Measurements from ENCODE around the gene ZP1. TPM values are rescaled to one million over a fixed set of nuclear protein-coding genes. Genes with fewer than 3 reads are reported as not detected.

The ZP1 gene
- total RNA-seq, 1 experiment from 2014 or later: not detected

DNA sequence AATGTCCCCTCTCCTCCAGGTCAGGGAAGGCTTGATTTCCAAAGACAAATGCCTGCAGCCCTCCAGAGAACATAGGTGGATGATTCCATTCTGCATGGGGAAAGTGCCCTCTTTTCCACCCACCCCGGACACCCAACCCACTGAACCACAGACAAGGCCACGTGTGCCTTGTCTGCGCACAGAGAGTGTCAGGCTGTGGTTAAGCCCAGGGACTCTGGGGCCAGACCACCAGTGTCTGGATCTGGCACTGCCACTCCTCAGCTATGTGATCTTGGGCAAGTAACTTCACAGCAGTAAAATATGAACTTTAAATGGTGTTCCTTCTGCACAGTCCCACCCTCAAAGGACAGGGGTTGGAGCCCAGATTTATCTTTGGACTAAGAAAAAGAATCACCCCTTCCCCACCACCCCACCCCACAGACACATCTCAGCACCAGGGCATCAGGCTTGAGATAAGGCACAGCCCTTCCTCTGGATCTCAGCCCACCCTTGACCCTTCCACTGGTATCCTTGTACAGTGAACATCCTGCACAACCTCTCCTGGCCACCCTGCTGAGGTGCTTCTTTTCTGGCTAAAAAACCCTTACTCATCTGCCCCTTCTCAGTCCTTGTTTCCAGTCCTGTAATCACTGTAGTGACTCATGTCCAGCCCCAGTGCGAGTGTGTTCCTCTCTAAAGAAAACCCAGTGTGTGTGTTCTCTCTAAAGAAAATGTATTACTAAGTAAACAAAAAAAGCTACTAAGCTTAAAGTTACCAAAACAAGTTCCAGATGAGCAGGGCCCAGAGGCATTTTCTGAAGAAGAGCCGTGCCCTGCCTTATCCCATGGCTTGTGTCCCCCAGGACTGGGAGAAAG lies 9.7 kb upstream of the ZP1 start:
- in situ Hi-C loops (cut with HindIII; ENCODE audit: low sequenced_read_pairs): no loop called here
- DNase-seq (ENCODE audit: low spot score): no peak

DNA sequence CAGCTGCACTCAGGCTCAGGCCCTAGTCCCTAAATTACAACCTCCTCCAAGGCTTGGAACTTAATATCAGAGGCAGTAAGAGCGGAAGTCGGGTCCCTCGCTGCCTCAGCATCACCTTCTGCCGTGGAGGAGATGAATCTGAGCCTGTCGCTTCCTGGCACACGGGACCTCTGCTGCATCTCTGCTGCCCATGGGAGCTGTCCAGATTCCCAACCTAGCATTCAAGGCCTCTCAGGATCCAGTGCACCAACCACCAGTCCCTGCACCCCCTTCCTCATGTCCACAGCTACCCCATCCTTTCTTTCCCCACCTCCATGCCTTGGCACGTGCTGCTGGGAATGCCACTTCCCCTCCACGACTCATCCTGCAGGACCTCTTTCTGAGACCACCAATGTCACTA lies 9.1 kb upstream of the ZP1 start:
- in situ Hi-C loops (cut with HindIII; ENCODE audit: low sequenced_read_pairs): no loop called here
- DNase-seq (ENCODE audit: low spot score): no peak

DNA sequence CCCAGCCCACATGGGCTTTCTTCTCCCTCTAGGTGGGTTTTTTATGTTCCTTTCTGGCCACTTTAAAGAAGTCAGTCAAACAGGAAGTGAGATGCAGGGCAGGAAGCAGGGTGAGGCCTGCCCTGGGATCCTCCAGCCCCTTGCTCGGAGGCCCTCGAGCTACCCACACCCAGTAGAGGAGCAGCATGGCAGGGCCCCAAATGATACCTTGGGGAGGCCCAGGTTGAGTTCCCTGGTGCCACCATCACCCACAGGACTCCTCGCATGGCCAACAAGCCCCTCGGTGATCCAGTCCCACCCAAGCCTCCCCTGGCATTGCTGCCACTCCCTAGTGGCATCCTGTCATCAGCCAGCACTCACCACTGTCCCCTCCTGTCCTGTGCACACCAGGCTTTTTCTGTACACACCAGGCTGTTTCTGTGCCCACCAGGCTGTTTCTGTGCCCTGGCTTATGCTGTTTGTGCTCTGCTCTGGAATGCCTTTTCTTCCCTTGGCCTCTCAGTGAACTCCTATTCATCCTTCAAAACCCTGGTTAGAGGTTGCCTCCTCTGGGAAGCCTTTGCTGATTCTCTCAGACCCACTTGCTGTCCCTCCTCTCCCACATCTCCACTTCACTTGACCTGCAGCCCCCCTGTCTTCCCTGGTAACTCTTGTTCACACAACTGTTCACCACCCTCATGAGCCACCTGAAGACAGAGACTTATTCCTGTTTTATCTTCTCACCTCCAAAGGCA lies 8.4 kb upstream of the ZP1 start:
- in situ Hi-C loops (cut with HindIII; ENCODE audit: low sequenced_read_pairs): no loop called here
- no peak for DNase-seq (ENCODE audit: low spot score)

DNA sequence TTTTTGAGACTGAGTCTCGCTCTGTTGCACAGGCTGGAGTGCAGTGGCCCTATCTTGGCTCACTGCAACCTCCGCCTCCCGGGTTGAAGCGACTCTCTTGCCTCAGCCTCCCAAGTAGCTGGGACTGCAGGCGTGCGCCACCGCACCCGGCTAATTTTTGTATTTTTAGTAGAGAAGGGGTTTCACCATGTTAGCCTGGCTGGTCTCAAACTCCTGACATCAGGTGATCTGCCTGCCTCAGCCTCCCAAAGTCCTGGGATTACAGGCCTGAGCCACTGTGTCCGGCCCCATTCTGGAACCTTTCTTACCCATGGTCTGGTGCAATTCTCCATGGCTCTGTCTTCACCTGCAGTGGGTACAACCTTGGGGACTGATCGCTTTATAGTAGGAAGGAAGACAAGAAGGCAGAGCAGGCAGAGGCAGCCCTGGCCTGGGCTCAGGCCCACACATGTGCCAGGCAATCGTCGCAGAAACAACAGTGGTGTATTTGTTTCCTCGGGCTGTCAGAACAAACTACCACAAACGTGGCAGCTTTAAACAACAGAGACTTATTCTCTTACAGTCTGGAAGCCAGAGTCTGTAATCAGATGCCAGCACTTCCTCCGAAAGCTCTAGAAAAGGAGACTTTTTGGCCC lies 7.6 kb upstream of the ZP1 start:
- in situ Hi-C loops (cut with HindIII; ENCODE audit: low sequenced_read_pairs): no loop called here

DNA sequence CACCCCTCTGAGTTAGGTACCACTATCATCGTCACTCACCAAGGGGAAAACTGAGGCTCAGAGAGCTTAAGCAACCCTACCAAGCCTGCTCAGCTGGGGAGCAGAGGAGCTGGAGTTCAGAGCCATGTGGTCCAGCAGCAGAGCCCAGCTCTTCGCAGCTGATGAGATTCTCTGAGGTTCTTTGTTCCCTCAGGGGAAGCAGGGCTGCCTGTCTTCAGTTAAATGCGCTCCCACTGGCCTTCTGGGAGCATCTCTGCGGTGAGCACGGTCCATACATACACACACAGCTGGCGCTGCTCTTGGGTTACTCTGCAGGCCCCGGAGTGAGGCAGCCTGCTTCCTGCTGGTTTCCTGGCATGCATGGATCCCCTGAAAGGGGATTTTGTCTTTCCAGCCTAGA lies 6.4 kb upstream of the ZP1 start:
- DNase-seq (ENCODE audit: low spot score): no peak
- in situ Hi-C loops (cut with HindIII; ENCODE audit: low sequenced_read_pairs): no loop called here

More for the DNA sequence above, 7.6 kb upstream of the ZP1 start:
- no peak for DNase-seq (ENCODE audit: low spot score)

DNA sequence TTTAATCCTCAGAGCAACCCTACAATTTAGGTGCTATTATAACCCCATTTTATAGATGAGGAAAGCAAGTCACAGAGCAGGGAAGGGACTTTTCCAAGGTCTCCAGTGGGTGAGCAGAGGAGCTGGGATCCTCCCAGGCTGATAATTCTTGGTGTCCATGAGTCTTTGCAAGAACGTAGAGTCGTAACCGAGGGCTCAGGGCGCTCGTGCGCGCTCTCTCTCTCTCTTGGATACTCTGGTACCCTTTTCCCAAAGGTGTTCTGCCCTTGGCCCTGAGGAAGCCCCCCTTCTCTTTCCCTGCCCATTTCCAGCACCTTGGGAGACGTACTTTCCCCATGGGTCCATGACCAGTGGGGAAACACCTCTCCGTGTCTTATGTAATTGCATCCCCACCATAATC lies 5.2 kb upstream of the ZP1 start:
- in situ Hi-C loops (cut with HindIII; ENCODE audit: low sequenced_read_pairs): no loop called here
- no peak for DNase-seq (ENCODE audit: low spot score)

DNA sequence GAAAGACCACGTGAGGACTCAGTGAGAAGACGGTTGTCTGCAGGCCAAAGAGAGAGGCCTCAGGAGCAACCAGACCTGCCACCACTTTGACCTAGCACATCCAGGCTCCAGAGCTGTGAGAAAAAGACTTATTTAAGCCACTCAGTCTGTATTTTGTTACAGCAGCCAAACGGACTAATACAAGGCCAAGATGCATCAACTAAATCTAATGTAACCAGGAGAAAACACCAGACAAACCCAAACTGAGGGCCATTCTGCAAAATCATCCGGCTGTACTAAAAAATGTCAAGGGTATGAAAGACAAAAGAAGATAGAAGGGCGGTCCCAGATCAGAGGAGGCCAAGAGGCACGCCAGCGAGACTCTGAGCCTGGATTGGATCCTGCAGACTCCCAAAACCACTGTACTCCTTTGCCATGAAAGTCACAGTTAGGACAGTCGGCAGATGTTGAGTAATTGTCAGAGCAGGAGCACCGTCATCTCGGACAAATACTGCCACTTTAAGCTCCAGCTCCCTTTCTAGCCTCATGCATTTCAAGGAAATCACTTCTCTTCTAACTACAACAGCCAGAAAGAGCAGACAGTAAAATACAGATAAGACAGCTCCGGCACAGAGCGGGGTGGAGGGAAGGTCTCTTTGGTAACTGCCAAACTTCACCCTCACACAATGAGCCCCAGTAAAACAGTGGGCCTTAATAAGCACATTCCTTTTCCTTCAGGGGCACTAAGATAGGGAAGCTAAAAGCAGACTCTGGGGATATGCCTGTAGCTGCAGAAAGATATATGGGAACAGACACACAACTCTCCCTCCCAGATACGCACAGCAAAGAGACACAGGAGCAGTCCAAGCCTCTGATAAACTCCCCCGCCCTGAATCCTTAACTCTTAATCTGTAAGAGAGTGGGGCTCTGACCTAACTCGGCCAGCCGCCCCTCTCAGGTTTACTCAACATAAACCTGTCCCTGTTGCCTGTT lies 3.5 kb upstream of the ZP1 start:
- in situ Hi-C loops (cut with HindIII; ENCODE audit: low sequenced_read_pairs): no loop called here
- no peak for DNase-seq (ENCODE audit: low spot score)

DNA sequence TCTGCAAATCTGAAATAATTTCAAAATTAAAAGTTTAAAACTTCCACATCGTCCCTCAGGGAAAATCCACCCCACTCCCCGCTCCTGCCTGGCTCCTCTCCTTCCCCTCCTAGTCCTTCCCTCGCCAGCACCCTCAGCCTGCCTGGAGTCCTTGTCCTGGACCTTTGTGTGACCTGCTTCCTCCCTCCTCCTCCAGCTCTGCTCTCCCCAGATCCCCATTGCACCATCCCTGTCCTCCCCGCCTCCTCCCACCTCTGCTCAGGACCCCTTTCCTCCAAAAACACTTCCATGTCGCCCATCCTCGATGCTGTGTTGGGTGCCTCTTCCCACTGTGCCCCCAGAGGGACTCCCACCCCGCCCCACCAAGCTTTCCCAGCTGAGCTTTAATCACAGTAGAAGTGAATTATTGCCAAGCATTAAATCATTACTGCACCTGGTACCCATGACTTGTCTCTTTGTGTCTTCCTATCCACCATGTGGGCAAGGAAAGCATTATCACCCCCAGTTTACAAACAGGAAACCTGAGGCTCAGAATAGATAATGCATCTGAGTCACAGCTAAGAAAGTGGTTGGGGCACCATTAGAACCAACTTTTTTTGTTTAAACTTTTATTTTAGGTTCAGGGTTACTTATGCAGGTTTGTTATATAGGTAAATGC lies 2.4 kb upstream of the ZP1 start:
- in situ Hi-C loops (cut with HindIII; ENCODE audit: low sequenced_read_pairs): no loop called here
- no peak for DNase-seq (ENCODE audit: low spot score)

DNA sequence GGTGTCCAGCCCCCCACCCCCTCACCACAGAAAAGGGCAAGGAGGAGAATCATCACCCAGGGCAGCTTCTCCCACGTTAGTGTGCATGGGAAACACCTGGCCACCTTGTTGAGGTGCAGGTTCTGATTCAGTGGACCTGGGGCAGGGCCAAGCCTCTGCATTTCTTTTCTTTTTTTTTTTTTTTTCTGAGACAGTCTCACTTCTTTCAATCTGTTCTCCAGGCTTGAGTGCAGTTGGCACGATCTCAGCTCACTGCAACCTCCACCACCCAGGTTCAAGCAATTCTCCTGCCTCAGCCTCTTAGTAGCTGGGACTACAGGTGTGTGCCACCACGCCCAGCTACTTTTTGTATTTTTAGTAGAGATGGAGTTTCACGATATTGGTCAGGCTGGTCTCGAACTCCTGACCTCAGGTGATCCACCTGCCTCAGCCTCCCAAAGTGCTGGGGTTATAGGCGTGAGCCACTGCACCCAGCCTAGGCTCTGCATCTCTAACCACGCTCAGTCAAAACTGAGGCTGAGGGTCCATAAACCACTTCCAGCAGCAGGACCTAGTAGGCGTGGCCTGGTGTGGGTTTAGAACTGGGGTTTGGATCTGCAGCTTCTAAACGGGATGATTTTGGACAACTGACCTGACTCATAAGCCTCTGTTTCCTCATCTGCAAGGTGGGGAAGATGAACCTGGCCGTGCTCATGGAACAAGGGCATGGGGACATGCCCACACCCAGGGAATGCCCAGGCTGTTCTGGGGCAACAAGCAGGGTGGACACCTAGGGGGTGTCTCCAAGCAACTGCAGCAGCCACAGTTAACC lies 734 bp downstream of the ZP1 start:
- in situ Hi-C loops (cut with HindIII; ENCODE audit: low sequenced_read_pairs): no loop called here

DNA sequence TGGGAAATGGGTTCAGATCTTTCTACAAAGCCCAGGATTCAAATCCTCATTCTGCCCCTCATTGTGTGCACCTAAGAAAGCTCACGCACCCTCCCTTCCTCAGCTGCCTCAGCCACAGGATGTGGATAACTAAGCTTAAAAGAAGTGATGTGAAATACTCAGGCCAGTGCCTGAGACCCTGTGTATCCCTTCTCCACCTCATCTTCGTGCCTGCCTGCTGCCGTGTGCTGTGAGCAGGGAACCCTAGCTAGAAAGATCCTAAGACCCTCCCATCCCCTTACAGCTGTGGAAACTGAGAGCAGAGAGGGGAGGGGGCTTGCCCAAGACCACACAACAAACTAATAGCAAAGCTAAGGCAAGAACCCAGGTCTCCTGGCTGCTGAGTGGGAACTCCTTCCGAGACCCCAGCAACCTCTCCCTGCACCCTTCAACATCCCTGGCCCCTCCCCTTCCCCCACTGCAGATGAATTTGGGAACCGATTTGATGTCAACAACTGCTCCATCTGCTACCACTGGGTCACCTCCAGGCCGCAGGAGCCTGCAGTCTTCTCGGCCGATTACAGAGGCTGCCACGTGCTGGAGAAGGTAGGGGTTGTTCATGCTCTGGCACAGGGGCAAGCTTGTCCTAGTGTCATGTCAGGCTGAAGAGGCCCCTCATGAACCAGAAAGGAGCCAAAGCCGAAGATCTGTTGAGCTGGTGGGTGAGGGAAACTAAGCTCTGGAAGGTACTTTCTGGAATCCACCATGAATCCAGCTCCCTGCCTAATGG lies 1.5 kb downstream of the ZP1 start:
- in situ Hi-C loops (cut with HindIII; ENCODE audit: low sequenced_read_pairs): no loop called here
- DNase-seq (ENCODE audit: low spot score): no peak

More for the DNA sequence above, 734 bp downstream of the ZP1 start:
- no peak for DNase-seq (ENCODE audit: low spot score)

DNA sequence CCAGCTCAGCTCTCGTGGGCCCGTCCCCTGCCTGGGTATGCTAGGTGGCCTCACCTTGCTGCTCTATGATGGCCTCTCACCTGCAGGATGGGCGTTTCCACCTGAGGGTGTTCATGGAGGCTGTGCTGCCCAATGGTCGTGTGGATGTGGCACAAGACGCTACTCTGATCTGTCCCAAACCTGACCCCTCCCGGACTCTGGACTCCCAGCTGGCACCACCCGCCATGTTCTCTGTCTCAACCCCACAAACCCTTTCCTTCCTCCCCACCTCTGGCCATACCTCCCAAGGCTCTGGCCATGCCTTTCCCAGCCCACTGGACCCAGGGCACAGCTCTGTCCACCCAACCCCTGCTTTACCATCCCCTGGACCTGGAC lies 2.1 kb downstream of the ZP1 start:
- in situ Hi-C loops (cut with HindIII; ENCODE audit: low sequenced_read_pairs): no loop called here
- DNase-seq (ENCODE audit: low spot score): no peak

DNA sequence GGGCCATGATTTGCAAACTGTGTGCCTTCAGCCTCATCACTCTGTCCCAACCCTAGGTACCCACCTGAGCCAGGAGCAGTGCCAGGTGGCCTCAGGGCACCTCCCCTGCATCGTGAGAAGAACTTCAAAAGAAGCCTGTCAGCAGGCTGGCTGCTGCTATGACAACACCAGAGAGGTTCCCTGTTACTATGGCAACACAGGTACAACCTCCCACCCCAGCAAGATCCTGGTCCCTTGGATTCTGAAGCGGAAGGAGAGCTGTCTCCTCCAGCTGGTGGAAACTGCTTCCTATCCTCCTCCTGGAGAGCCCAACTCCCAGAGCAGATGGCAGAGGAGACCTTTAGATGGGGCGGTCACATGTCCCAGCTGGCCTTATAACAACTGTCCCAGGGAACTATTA lies 2.9 kb downstream of the ZP1 start:
- peak; percentile 70 for DNase-seq (ENCODE audit: low spot score)
- in situ Hi-C loops (cut with HindIII; ENCODE audit: low sequenced_read_pairs): no loop called here

DNA sequence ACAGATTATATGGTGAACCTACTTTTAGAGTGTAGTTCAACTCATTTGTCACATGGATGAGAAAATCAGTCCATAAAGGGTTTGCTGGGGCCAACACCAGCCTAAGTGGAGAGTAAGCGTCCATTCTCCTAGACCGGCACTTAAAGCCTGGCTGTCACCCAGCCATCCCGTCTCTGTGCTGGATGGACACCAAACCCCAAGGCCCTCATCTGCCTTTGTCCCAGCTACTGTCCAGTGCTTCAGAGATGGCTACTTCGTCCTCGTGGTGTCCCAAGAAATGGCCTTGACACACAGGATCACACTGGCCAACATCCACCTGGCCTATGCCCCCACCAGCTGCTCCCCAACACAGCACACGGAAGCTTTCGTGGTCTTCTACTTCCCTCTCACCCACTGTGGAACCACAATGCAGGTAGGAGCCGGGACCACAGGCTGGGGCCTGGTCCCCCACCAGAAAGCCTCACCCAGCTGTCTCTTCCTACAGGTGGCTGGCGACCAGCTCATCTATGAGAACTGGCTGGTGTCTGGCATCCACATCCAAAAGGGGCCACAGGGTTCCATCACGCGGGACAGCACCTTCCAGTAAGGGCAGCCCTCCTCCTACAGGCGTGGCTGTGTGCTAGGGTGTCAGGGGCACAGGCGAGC lies 3.5 kb downstream of the ZP1 start:
- in situ Hi-C loops (cut with HindIII; ENCODE audit: low sequenced_read_pairs): no loop called here
- DNase-seq (ENCODE audit: low spot score): no peak

DNA sequence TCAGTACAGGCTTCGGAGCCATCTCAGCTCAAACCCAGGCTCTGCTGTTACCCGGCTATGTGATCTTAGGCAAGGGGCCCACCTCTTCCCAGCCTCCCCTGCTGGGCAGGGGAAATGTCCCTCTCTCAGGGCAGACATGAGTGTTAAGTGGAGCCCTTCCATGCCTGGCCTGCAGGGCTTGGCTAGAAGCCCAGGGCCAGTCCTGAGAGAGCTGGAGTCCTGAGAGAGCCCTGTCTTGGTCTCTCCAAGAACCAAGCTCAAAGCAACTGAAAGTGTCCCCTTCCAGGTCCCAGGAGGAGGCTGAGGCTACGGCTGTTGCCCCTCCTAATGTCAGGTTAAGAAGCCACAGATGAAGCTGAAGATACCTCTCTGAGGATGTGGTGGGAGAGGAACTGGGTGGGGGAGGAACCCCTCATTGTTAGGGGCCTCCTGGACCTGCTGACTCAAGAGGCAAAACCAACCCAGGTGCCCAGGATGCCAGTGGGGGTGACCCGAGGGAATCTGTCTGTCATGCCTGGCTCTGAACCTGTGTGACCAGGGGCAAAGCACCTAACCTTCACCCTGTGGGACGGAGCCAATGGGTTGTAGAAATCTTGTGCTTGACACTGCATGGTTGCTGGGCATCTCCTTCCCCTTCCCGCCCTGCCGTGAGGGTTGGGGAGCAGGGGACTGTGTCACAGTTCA lies 4.2 kb downstream of the ZP1 start:
- in situ Hi-C loops (cut with HindIII; ENCODE audit: low sequenced_read_pairs): no loop called here

DNA sequence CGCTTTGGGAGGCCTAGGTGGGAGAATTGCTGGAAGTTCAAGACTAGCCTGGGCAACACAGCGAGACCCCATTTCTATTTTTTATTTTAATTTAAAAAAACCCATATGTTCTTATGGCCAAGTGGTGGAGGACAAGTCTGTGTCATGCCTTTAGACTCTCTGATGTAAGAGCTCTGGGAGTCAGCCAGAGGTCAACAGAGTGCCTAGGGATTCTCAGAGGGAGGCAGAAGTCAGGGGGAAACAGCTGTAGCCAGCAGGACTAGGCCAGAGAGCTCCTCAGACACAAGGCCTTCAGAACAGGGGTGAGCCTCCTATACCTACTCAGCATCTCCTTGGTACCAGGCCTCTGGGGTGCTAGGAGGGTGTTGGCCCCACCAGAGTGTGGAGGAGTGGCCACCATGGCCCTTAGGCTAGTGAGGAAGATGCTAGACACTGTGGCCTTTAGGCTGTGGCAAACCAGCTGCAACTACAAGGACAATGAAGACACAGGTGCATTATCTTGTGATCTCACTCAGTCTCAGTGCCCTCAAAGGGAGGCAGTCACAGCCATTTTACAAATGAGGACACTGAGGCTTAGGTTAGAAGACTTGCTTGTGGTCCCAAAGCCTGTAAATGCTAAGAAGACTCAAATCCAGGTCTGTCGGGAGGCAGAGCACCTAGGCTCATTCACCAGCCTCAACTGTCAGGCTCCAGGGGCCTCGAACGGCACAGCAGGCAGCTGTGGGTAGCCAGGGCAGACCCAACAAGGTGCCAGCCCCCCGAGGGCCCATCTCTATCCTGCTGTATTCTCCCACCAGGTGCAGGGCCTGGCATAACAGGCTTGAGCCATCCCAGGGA lies 5.0 kb downstream of the ZP1 start:
- no peak for DNase-seq (ENCODE audit: low spot score)
- in situ Hi-C loops (cut with HindIII; ENCODE audit: low sequenced_read_pairs): no loop called here

More for the DNA sequence above, 4.2 kb downstream of the ZP1 start:
- no peak for DNase-seq (ENCODE audit: low spot score)
